ENCODE data around the gene CDH2.

DNA sequence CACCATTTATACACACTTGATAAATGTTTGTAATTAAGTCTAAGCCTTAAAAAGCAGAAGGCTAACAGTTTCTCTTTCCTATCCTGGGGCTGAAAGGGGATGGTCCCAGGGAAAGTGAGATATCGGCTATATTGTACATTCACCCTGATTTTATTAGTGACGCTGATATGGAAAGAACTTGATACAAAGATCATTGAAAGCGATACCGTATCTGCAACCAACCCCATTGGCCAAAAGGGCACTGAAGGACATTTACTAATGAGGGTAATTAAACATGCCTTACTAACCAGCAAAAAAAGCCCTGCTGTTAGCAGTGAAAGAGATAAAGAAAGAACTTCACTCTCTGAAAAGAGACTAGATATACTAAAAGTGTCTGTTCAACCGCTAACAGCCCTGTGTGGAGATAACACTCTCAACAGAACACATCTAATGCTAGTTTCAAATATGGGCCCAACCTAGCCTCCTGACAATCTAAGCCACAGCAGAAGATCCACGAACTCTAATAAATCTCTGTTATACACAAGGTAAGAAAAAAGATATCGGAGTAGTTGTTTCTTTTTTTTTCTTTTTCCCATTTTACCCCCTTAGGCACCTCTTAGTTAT is 200.0 kb downstream of the CDH2 start:
- TF ChIP-seq EZH2 (IDR thresholded peaks at IDR 0.05; ENCODE audit: insufficient read depth, poor library complexity, severe bottlenecking) (no peak), EZH2phosphoT487 (IDR thresholded peaks at IDR 0.05; ENCODE audit: insufficient read depth, low read depth) (no peak)
